GM21526 (cell line): ENCODE data around the gene LEUTX.
"Not testable (repeated sequence)": the region's sequence is repeated elsewhere in the genome, so short reads cannot be mapped to it uniquely, and the experiment has no call there.

Experiments used
- ATAC-seq: cut with Tn5 transposase; IDR thresholded peaks from one replicate; pipeline ENCODE4 v1.9.1; 2021; ENCODE audit warnings: moderate library complexity; ENCODE audit not compliant: unreplicated experiment, low FRiP score

The LEUTX gene

GRCh38 chr19:39778763-39779162 is at the start of gene LEUTX:
TSS of gene LEUTX (plus strand) at chr19:39778854. CDS start at chr19:39778921, 67 bp downstream.
- no peak for ATAC-seq

- no peak for ATAC-seq
Observed at GRCh38 chr19:39729594-39729993, 49.1 kb upstream of the LEUTX start.

- no peak for ATAC-seq
Observed at GRCh38 chr19:39731685-39732084, 47.0 kb upstream of the LEUTX start.

- no peak for ATAC-seq
Observed at GRCh38 chr19:39733841-39734240, 44.8 kb upstream of the LEUTX start.

- no peak for ATAC-seq
Observed at GRCh38 chr19:39735688-39736087, 43.0 kb upstream of the LEUTX start.

- no peak for ATAC-seq
Observed at GRCh38 chr19:39736088-39736487, 42.6 kb upstream of the LEUTX start.

GRCh38 chr19:39737351-39737750 is 41.3 kb upstream of the LEUTX start:
- no peak for ATAC-seq

- no peak for ATAC-seq
Observed at GRCh38 chr19:39737891-39738290, 40.8 kb upstream of the LEUTX start, which contains the start of gene CLC. TSS of gene CLC (minus strand) at chr19:39738029. CDS start at chr19:39737952, 77 bp downstream.

GRCh38 chr19:39738814-39739213 is 39.8 kb upstream of the LEUTX start:
- ATAC-seq: no peak

GRCh38 chr19:39740395-39740794 is 38.3 kb upstream of the LEUTX start:
- no peak for ATAC-seq

GRCh38 chr19:39745643-39746042 is 33.0 kb upstream of the LEUTX start:
- ATAC-seq: no peak

GRCh38 chr19:39746836-39747529 is 31.7 kb upstream of the LEUTX start:
- ATAC-seq: no peak

- no peak for ATAC-seq
Observed at GRCh38 chr19:39749981-39750380, 28.7 kb upstream of the LEUTX start.

- no peak for ATAC-seq
Observed at GRCh38 chr19:39752390-39752789, 26.3 kb upstream of the LEUTX start.

GRCh38 chr19:39752795-39753194 is 25.9 kb upstream of the LEUTX start:
- no peak for ATAC-seq

- ATAC-seq: no peak
Observed at GRCh38 chr19:39754544-39754943, 24.1 kb upstream of the LEUTX start.

GRCh38 chr19:39754971-39755370 is 23.7 kb upstream of the LEUTX start:
- no peak for ATAC-seq

- no peak for ATAC-seq
Observed at GRCh38 chr19:39759457-39760184, 19.0 kb upstream of the LEUTX start.

GRCh38 chr19:39761851-39762250 is 16.8 kb upstream of the LEUTX start:
- not testable (repeated sequence) for ATAC-seq

GRCh38 chr19:39765091-39766076 is 13.3 kb upstream of the LEUTX start:
- ATAC-seq: no peak

GRCh38 chr19:39768334-39768733 is 10.3 kb upstream of the LEUTX start:
- ATAC-seq: no peak
